Esophagus squamous epithelium (tissue), 4 donors: ENCODE measurements around the gene RALY.

Experiments
- CTCF ChIP-seq, 6 experiments: fragments of 450-650 bp in 4 of 6; fragments of 200-600 bp in 2 of 6; sonication (generic) in 2 of 6; IDR thresholded peaks; one replicate each; pipeline ENCODE4 v1.5.1; 2016 to 2019; ENCODE audit warnings: antibody characterized with exemption in 6 of 6, mild to moderate bottlenecking in 4 of 6, moderate library complexity in 4 of 6
- POLR2A ChIP-seq, 4 donors: fragments of 450-650 bp; IDR thresholded peaks; one replicate each; pipeline ENCODE4 v1.6.1; 2017; ENCODE audit warnings: antibody characterized with exemption in 4 of 4, mild to moderate bottlenecking in 4 of 4, moderate library complexity in 3 of 4

GRCh38 chr20:33977535-33977934 is 16.2 kb upstream of the RALY start:
- TF ChIP-seq POLR2A (IDR thresholded peaks at IDR 0.05) = no peak
- no peak for TF ChIP-seq CTCF (IDR thresholded peaks at IDR 0.05)
